ENCODE data around the gene MAEL.

Gene MAEL

GRCh38 chr1:166956872-166957271 is 32.2 kb upstream of the MAEL start:
- H3K36me3 ChIP-seq (ENCODE audit: insufficient read depth, low read length), result no peaks in the 10 kb centered on the region
- no peak overlapping the region for H3K27ac ChIP-seq (ENCODE audit: low read depth, low read length)
- H3K9ac ChIP-seq (ENCODE audit: low read depth, low read length), result no peak overlapping the region
- peaks cover 16% of the 10 kb centered on the region for H3K4me1 ChIP-seq (ENCODE audit: insufficient read depth, low read length)
- WGBS, result 100% methylated on average over 2 of the region's 2 CpGs
- no peaks in the 10 kb centered on the region for H3K9me3 ChIP-seq (ENCODE audit: insufficient read depth, low read depth, low read length)
- H3K4me3 ChIP-seq (ENCODE audit: low read length), result no peak overlapping the region
- H3K27me3 ChIP-seq (ENCODE audit: insufficient read depth, low read length), result no peaks in the 10 kb centered on the region

- Histone ChIP-seq H3K9ac (ENCODE audit: low read depth, low read length) (no peak overlapping the region), H3K4me3 (ENCODE audit: low read length) (no peak overlapping the region), H3K36me3 (ENCODE audit: insufficient read depth, low read length) (no peaks in the 10 kb centered on the region), H3K27me3 (ENCODE audit: insufficient read depth, low read length) (no peaks in the 10 kb centered on the region), H3K4me1 (ENCODE audit: insufficient read depth, low read length) (no peaks in the 10 kb centered on the region), H3K9me3 (ENCODE audit: insufficient read depth, low read depth, low read length) (no peaks in the 10 kb centered on the region), H3K27ac (ENCODE audit: low read depth, low read length) (no peak overlapping the region)
- no CpG with 5 or more reads among the region's 1 CpG for WGBS
These were observed 28.1 kb upstream of the MAEL start for GRCh38 chr1:166960858-166961474.

DNA sequence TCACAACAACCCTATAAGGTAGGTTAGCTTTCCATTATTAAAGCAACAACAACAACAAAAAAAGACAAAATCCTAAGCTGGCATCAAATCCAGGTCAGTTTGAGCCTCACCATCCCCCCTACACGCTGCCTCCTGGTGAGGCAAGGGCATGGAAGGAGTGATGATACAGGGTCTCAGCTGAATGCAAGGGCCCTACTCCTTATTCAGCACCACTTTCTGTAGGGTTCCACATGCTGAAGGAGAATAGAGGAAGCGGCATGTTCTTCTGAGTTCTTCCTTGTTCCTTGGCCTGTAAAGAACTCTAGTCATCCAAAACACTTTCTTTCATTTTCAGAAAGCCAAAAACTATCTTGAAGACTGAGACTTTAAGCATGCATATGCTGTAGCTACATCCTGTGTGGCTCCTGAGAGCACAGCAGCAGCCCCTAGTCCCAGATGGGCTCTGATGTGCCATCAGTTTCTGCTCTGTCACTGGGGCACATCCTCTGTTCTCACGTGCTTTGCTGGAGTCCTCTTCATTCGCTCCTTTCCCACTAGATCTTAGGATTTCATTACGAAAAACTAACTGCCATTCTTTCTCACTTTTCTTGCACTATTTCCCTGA is 19.9 kb upstream of the MAEL start:
- peaks cover 34% of the 10 kb centered on the region for H3K27me3 ChIP-seq (ENCODE audit: insufficient read depth, low read length)
- H3K27ac ChIP-seq (ENCODE audit: low read depth, low read length), result no peak overlapping the region
- H3K4me3 ChIP-seq (ENCODE audit: low read length), result no peak overlapping the region
- no peaks in the 10 kb centered on the region for H3K36me3 ChIP-seq (ENCODE audit: insufficient read depth, low read length)
- H3K9me3 ChIP-seq (ENCODE audit: insufficient read depth, low read depth, low read length), result no peaks in the 10 kb centered on the region
- WGBS, result 92% methylated on average over 5 of the region's 5 CpGs
- no peak overlapping the region for H3K9ac ChIP-seq (ENCODE audit: low read depth, low read length)
- H3K4me1 ChIP-seq (ENCODE audit: insufficient read depth, low read length), result peaks cover 16% of the 10 kb centered on the region; the same call in 1 of the 2 replicates

- Histone ChIP-seq H3K4me3 (ENCODE audit: low read length) (no peak overlapping the region), H3K27ac (ENCODE audit: low read depth, low read length) (no peak overlapping the region), H3K9me3 (ENCODE audit: insufficient read depth, low read depth, low read length) (no peaks in the 10 kb centered on the region), H3K36me3 (ENCODE audit: insufficient read depth, low read length) (no peaks in the 10 kb centered on the region), H3K9ac (ENCODE audit: low read depth, low read length) (no peak overlapping the region), H3K4me1 (ENCODE audit: insufficient read depth, low read length) (peaks cover 23% of the 10 kb centered on the region), H3K27me3 (ENCODE audit: insufficient read depth, low read length) (peaks cover 53% of the 10 kb centered on the region)
- 63% methylated on average over 3 of the region's 3 CpGs for WGBS
These were observed 17.8 kb upstream of the MAEL start for GRCh38 chr1:166971252-166971651.

GRCh38 chr1:166972193-166972592 is 16.9 kb upstream of the MAEL start:
- Histone ChIP-seq H3K4me3 (ENCODE audit: low read length) (no peak overlapping the region), H3K9ac (ENCODE audit: low read depth, low read length) (no peak overlapping the region), H3K9me3 (ENCODE audit: insufficient read depth, low read depth, low read length) (no peaks in the 10 kb centered on the region), H3K36me3 (ENCODE audit: insufficient read depth, low read length) (no peaks in the 10 kb centered on the region), H3K4me1 (ENCODE audit: insufficient read depth, low read length) (peaks cover 23% of the 10 kb centered on the region), H3K27ac (ENCODE audit: low read depth, low read length) (no peak overlapping the region), H3K27me3 (ENCODE audit: insufficient read depth, low read length) (peaks cover 62% of the 10 kb centered on the region)
- WGBS, result 76% methylated on average over 3 of the region's 3 CpGs

- no peak overlapping the region for H3K4me3 ChIP-seq (ENCODE audit: low read length)
- no peak overlapping the region for H3K9ac ChIP-seq (ENCODE audit: low read depth, low read length)
- H3K36me3 ChIP-seq (ENCODE audit: insufficient read depth, low read length), result no peaks in the 10 kb centered on the region
- WGBS, result 80% methylated on average over 1 of the region's 2 CpGs
- H3K27ac ChIP-seq (ENCODE audit: low read depth, low read length), result no peak overlapping the region
- H3K27me3 ChIP-seq (ENCODE audit: insufficient read depth, low read length), result peaks cover 68% of the 10 kb centered on the region
- peaks cover 23% of the 10 kb centered on the region for H3K4me1 ChIP-seq (ENCODE audit: insufficient read depth, low read length)
- H3K9me3 ChIP-seq (ENCODE audit: insufficient read depth, low read depth, low read length), result no peaks in the 10 kb centered on the region
These were observed 16.3 kb upstream of the MAEL start for GRCh38 chr1:166972826-166973225.

GRCh38 chr1:166974647-166975345 is 14.3 kb upstream of the MAEL start:
- peak overlapping the region; percentile 63 for H3K4me3 ChIP-seq (ENCODE audit: low read length)
- H3K27ac ChIP-seq (ENCODE audit: low read depth, low read length), result no peak overlapping the region
- H3K4me1 ChIP-seq (ENCODE audit: insufficient read depth, low read length), result peaks cover 23% of the 10 kb centered on the region
- H3K9me3 ChIP-seq (ENCODE audit: insufficient read depth, low read depth, low read length), result no peaks in the 10 kb centered on the region
- H3K36me3 ChIP-seq (ENCODE audit: insufficient read depth, low read length), result no peaks in the 10 kb centered on the region
- 4% methylated on average over 12 of the region's 17 CpGs for WGBS
- H3K9ac ChIP-seq (ENCODE audit: low read depth, low read length), result no peak overlapping the region
- H3K27me3 ChIP-seq (ENCODE audit: insufficient read depth, low read length), result peaks cover 81% of the 10 kb centered on the region

DNA sequence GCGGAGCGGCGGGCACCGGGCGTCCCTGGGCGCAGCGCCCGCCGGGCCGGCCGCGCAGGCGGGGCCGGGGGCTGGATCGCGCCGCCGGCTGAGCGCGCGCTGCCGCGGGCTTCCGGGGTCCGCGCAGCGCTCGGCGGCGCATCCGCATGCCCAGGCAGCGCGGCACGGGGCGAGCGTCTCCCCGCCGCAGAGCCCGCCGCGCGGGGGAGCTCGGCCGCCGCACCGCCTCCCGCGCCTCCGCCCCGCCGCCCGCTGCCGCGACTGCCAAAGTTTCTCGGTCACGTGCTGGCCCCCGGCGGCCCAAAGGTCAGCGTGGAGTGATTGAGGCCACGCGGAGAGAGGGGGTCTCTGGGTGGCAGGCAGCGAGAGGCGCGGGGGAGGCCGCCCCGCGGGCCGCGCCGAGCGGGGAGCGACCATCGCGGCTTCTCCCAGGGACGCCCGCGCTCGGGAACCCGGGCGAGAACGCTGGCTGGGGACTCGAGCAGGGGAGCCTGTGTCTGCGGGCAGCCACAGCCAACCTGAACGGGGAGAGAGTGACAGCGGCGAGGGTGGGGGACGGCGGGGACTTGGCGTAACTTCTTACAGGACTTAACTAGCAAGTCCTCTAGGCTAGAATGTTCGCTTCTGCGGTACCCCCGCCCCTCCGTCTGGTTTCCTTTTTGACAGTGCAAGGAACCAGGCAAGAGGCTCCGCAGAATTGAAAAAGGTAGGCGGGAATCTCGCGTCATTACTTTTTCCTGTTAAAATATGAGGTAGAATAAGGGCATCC is 13.5 kb upstream of the MAEL start, which contains the start of gene ILDR2:
TSS of gene ILDR2 (minus strand) at position 180 of the 769 bp plus-strand sequence. CDS start 272 bp downstream, outside the sequence.
- 1% methylated on average over 97 of the region's 97 CpGs for WGBS
- H3K4me3 ChIP-seq (ENCODE audit: low read length), result peak within 1 kb of the TSS; percentile 63
- no peaks in the 10 kb centered on the region for H3K36me3 ChIP-seq (ENCODE audit: insufficient read depth, low read length)
- H3K27ac ChIP-seq (ENCODE audit: low read depth, low read length), result no peak within 1 kb of the TSS
- H3K4me1 ChIP-seq (ENCODE audit: insufficient read depth, low read length), result peaks cover 23% of the 10 kb centered on the region
- H3K9me3 ChIP-seq (ENCODE audit: insufficient read depth, low read depth, low read length), result no peaks in the 10 kb centered on the region
- peak within 1 kb of the TSS; percentile 45 for H3K9ac ChIP-seq (ENCODE audit: low read depth, low read length)
- H3K27me3 ChIP-seq (ENCODE audit: insufficient read depth, low read length), result peaks cover 75% of the 10 kb centered on the region

GRCh38 chr1:166977951-166978350 is 11.1 kb upstream of the MAEL start:
- H3K27ac ChIP-seq (ENCODE audit: low read depth, low read length), result no peak overlapping the region
- H3K36me3 ChIP-seq (ENCODE audit: insufficient read depth, low read length), result no peaks in the 10 kb centered on the region
- 89% methylated on average over 2 of the region's 2 CpGs for WGBS
- no peaks in the 10 kb centered on the region for H3K9me3 ChIP-seq (ENCODE audit: insufficient read depth, low read depth, low read length)
- H3K4me3 ChIP-seq (ENCODE audit: low read length), result no peak overlapping the region
- peaks cover 11% of the 10 kb centered on the region for H3K4me1 ChIP-seq (ENCODE audit: insufficient read depth, low read length)
- H3K27me3 ChIP-seq (ENCODE audit: insufficient read depth, low read length), result peaks cover 65% of the 10 kb centered on the region
- no peak overlapping the region for H3K9ac ChIP-seq (ENCODE audit: low read depth, low read length)

GRCh38 chr1:166978821-166979220 is 10.3 kb upstream of the MAEL start:
- Histone ChIP-seq H3K4me1 (ENCODE audit: insufficient read depth, low read length) (peaks cover 7% of the 10 kb centered on the region; the same call in 1 of the 2 replicates), H3K36me3 (ENCODE audit: insufficient read depth, low read length) (no peaks in the 10 kb centered on the region), H3K4me3 (ENCODE audit: low read length) (no peak overlapping the region), H3K27me3 (ENCODE audit: insufficient read depth, low read length) (peaks cover 56% of the 10 kb centered on the region), H3K9me3 (ENCODE audit: insufficient read depth, low read depth, low read length) (no peaks in the 10 kb centered on the region), H3K9ac (ENCODE audit: low read depth, low read length) (no peak overlapping the region), H3K27ac (ENCODE audit: low read depth, low read length) (no peak overlapping the region)
- 87% methylated on average over 1 of the region's 1 CpG for WGBS

DNA sequence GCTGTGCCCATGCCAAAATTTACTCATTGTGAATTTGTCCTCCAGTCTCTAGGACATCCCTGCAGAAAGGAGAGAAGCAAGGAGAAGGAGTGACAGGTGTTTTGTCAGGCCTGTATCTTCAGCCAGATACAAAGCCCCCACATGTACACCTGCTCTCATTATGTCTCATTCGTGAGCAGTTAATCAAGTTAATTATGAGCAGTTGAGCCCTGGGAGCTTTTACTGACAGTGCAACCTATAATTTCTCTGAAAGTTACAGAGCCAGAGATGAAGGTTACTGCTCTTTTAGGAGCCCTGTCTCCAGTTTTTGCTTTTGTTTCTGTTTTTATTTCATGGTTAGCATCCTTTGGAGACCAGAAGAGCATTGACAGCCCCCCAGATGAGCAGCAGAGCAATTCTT is 8.7 kb upstream of the MAEL start:
- Histone ChIP-seq H3K9ac (ENCODE audit: low read depth, low read length) (no peak overlapping the region), H3K27me3 (ENCODE audit: insufficient read depth, low read length) (peaks cover 42% of the 10 kb centered on the region), H3K4me1 (ENCODE audit: insufficient read depth, low read length) (no peaks in the 10 kb centered on the region), H3K27ac (ENCODE audit: low read depth, low read length) (no peak overlapping the region), H3K9me3 (ENCODE audit: insufficient read depth, low read depth, low read length) (no peaks in the 10 kb centered on the region), H3K4me3 (ENCODE audit: low read length) (no peak overlapping the region), H3K36me3 (ENCODE audit: insufficient read depth, low read length) (no peaks in the 10 kb centered on the region)
- 86% methylated on average over 1 of the region's 1 CpG for WGBS

Data from HUES64 (cell line).